Right lobe of liver (tissue), 4 donors: Measurements from ENCODE around the gene LLGL2.
"Not testable (repeated sequence)": the region's sequence is repeated elsewhere in the genome, so short reads cannot be mapped to it uniquely, and the experiment has no call there.

Experiments
- CTCF ChIP-seq, 4 donors: fragments of 200-600 bp in 3 of 4; fragments of 450-650 bp in 1 of 4; IDR thresholded peaks; one replicate each; pipeline versions ENCODE4 v1.5.1 to v1.8.0; 2016 to 2022; ENCODE audit warnings: antibody characterized with exemption in 4 of 4, mild to moderate bottlenecking in 2 of 4
- POLR2A ChIP-seq: fragments of 450-650 bp; IDR thresholded peaks from one replicate; pipeline ENCODE4 v1.6.1; 2017; ENCODE audit warnings: antibody characterized with exemption, mild to moderate bottlenecking
- donor health status: DM: no; HTN: no; CAD: no.
- donor health status: DM: no; HTN: no; CAD: no.
- donor health status: DM: no; HTN: yes; CAD: no.

GRCh38 chr17:75581121-75581725 is 55.7 kb downstream of the LLGL2 start:
- TF ChIP-seq CTCF (IDR thresholded peaks at IDR 0.05); POLR2A: not testable (repeated sequence)
